ENCODE data around the gene IFT43.

IFT43 gene

DNA sequence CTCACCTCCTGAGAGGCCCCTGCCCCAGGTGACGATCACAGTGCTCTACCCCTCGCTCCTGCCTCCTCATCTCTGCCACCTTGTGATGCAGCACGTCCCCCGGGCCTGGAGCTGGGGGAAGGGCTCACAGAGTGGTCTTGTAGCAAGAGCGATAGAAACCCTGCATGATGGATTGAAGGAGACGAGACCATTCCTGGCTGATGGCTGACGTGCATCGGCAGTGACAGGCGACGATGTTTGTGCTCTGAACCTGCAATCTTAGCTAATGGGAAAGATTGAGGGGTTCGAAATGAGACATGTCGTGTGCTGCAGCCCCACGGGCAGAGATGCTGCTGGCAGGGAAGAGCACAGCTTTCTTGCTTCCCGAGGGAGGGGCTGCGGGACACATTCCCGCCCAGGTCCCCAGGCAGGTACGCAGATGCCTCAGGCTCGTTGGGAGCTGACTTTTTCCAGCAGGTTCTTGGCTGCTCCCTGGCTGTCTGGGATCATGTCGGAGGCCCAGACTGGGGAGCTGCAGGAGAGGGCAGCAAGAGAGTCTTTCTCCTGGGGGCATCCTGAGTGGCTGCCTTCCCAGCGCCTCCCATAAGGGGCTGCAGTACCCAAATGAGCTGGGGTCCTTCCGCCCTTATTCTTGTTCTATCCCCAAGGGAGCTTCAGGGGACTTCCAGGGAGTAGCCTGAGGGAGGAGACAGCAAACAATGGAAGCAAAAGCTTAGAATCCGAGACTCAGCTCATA is 127.5 kb downstream of the IFT43 start:
- no peak for DNase-seq (ENCODE audit: low spot score)

DNA sequence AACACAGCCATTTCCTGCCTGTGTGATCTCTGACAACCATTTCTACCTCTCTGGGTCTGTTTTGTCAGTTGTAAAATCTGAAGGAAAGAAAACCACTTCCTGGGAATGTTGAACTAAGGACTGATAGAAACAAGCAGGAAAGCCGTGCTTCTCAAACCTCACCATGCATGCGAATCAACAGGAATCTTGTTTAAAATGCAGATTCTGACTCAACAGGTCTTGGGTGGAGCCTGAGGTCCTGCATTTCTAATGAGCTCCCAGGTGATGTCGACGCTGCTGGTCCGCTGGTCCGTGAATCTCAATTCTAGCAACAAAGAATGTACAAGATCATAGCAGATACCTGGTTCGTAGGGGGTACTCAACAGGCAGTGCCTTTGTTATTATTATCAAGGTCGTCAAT is 128.1 kb downstream of the IFT43 start:
- no peak for DNase-seq (ENCODE audit: low spot score)

DNA sequence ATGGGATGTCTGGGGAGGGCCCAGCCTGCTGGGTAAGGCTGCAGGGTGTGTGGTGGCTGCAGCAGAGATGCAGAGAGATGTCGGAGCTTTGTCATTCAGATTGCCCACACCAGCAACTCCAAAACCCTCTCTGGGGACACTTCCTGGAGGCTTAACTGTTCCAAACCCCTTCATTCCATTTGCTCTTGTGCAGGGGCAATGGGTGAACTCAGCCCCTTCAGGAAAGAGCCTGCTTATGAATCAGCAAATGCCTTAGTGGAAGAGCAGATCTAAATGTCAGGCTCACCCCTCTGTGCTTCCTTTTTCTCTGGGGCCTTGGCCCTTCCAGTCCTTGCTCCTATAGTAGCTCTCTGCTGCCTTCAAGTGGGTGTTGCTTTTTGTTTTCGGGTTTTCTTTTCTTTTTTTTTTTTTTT is 129.5 kb downstream of the IFT43 start:
- no peak for DNase-seq (ENCODE audit: low spot score)

DNA sequence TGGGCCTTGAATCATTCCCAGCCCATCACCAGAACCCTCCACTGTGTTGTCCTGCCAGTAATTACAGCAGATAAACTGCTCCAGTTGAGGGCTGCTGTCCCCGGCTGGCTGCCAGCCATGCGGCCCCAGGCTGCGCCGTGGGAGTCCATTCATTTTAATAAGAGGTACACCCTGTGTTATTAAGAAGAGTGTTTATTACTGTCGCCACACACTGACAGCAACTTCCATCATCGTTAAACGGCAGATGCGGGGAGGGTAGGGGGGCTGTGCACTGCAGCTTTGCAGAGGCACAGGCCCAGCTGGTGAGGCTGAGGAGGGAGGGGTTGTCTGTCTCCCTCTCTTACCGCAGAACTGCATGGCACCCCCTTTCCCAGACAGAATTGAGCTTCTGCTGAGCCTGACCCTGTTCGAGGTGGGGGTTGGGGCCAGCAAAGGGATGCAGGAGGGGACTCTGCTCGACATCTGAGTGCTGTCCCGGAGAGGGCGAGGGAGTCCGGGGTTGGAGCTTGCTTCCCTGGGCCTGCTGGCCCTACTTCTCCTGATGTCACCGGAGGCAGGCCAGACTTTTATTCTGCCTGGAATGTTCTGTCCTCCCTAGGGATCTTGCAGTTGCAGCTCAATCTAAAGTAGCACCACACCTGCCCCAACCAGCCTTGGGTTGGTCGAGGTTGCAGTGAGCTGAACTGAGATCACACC is 132.4 kb downstream of the IFT43 start:
- no peak for DNase-seq (ENCODE audit: low spot score)

- no peak for DNase-seq (ENCODE audit: low spot score)
Observed at GRCh38 chr14:76118594-76118993, 133.0 kb downstream of the IFT43 start.

GRCh38 chr14:76121089-76121748 is 135.7 kb downstream of the IFT43 start:
- no peak for DNase-seq (ENCODE audit: low spot score)

DNA sequence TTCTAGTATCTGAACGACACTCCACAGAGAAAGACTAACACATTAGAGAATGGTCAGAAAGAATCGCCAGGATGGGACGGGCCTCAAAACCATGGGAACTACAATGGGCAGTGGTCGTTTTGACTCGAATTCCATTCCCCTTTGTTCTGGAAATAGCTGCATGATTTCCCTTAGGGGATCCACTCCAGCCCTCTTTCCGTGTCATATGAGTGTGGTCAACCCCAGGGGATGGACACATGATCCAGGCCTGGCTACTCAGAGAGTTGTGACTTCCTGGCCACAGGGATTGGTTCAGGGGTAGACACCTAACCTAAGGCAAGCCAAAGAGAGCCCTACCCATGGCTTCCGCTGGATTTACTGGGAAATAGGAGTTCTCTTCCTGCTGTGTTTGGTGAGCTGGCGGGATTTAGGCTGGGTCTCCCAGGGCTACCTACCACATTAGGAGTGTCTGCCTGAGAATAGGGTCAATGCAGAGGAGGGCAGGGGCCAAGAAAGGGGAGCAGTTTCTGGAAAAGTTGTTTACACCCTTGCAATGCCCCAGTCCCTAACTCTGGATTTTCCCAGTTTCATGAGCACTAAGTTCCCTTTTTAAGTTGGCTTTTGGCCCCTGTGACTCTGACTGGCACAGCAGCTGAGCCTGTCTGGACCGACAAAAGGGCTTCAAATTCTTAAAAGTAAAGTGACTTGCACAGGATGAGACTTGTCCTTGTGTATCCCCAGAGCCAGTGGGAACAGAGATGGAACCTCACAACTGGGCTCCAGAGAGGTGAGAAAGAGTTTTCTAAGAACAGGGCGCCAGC is 138.1 kb downstream of the IFT43 start:
- no peak for DNase-seq (ENCODE audit: low spot score)

GRCh38 chr14:76125511-76125910 is 139.9 kb downstream of the IFT43 start:
- no peak for DNase-seq (ENCODE audit: low spot score)

DNA sequence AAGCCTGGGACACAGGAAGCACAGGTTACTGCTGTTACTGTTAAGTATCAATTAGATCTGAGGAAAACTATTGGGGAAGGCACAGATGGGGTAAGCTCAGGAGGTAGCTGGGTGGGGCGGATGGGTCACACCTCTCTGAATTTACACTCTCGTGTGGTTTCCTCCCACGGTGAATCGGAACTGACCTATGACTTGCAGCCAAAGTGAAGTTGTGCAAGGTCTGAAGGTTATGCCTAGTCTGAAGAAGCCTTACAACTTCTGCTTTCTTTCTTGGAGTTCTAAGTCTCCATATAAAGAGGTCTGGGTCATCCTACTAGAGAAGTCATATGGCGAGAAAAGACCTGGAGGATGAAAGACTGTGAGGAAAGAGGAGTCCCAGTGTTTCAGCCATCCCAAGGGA is 140.5 kb downstream of the IFT43 start:
- no peak for DNase-seq (ENCODE audit: low spot score)

DNA sequence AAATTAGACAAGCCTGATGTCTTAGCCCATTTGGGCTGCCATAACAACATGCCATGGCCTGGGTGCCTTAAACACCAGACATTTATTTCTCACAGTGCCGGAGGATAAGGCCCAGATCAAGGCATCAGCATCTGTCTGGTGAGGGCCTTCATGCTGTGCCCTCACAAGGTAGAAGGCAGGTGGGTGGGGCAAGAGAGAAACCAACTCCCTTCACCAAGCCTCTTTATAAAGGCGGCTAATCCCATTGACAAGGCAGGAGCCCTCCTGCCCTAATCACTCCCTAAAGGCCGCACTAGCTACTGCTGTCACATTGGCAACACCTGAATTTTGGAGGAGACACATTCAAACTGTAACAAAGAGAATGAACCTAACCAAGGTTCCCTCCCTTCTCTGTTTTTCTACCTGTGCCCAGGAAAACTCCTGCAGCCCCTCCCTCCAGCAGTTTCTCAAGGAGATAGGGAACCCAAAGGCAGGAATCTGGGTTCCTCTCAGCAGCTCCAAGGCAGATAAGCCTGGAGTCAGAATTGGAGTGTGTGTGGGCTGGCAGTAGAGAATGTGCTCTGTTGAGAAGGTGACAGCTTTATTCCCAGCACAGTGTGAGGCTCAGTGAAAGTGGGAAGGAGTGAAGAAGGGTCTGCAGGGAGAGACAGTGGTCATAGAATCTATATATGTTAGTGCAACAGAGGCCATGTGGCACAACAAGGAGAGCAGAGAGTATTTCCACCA is 144.5 kb downstream of the IFT43 start:
- no peak for DNase-seq (ENCODE audit: low spot score)

GRCh38 chr14:76131071-76131965 is 145.8 kb downstream of the IFT43 start:
- no peak for DNase-seq (ENCODE audit: low spot score)

GRCh38 chr14:76133103-76133502 is 147.5 kb downstream of the IFT43 start:
- DNase-seq (ENCODE audit: low spot score), result no peak

All from hematopoietic multipotent progenitor cell treated with erythropoietin and hydrocortisone succinate and interleukin-3 and kit ligand, for 17 days (in vitro differentiated cells).